ENCODE data around the gene GGA3. TPM values are rescaled to one million over a fixed set of nuclear protein-coding genes. Genes with fewer than 3 reads are reported as not detected.
A peak's percentile ranks its signal among the peaks of the same experiment; 100 is the strongest.

The GGA3 gene
- total RNA-seq, 2 donors from 2014 or later = 18.5 to 23.7 TPM

DNA sequence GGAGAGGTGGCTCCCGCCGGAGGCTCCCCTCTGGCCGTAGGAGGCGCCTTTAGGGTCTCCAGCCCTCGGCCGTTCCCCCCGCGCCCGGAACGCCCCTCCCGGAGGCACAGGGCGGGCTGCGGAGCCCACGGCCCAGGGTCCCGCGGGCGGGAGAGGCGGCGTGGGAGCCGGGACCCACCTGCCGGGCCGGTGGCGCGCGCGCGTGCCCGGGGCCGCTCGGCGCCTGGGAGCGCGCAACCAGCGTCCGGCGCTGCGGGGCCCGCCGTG, 9.5 kb upstream of the GGA3 start, which contains the start of gene MIF4GD:
Gene MIF4GD (minus strand): TSS at position 266 of the 267 bp plus-strand sequence. CDS start 1,036 bp downstream, outside the sequence.
- peaks cover 0 to 30% of the 10 kb centered on the region in 2 donors for H3K4me1 ChIP-seq

DNA sequence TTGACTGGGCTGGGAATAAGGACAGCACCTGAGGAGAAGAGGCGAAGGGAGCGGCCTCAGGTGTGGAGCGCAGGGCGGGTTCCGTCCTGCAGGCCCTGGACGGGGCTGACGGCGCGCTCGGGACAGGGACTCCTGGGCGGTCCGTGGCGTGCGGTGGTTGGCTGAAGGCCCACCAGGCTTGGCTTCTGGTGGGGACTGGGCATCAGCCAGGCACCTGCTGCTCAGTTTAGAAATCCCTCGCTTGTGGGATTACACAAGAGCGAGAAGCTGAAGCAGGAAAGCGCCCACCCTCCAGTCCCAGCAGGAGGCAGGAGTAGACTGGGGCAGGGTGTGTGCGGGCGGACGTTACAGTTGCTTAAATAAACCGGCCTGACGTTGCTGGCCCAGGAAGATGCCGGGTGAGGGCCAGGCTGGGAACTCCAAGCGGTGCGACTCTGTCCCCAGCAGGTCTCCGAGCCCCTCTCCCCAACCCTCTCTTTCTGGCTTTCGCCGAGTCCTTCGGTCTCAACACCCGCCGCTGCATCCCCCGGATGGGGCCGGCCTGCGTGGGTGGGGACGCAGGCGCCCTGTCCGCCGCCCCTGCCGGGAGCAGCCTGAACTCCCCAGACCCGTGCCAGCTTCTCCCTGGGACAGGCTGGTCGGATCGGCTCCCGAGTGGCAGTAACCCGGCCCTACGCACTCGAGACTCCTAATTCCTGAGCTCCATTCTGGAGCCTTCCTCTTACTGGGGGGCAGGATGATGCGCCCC, 9.0 kb upstream of the GGA3 start:
- DNase-seq (ENCODE audit: low spot score) = no peak
- Histone ChIP-seq H3K27me3 (no peaks in the 10 kb centered on the region), H3K4me1 (peaks cover 0 to 30% of the 10 kb centered on the region in 2 donors), H3K4me3 (peak overlapping the region; percentile 89 to 98), H3K36me3 (peaks cover 21% of the 10 kb centered on the region), H3K27ac (peak overlapping the region; percentile 93 to 99), H3K9me3 (no peaks in the 10 kb centered on the region)
- TF ChIP-seq, protein P1, sequence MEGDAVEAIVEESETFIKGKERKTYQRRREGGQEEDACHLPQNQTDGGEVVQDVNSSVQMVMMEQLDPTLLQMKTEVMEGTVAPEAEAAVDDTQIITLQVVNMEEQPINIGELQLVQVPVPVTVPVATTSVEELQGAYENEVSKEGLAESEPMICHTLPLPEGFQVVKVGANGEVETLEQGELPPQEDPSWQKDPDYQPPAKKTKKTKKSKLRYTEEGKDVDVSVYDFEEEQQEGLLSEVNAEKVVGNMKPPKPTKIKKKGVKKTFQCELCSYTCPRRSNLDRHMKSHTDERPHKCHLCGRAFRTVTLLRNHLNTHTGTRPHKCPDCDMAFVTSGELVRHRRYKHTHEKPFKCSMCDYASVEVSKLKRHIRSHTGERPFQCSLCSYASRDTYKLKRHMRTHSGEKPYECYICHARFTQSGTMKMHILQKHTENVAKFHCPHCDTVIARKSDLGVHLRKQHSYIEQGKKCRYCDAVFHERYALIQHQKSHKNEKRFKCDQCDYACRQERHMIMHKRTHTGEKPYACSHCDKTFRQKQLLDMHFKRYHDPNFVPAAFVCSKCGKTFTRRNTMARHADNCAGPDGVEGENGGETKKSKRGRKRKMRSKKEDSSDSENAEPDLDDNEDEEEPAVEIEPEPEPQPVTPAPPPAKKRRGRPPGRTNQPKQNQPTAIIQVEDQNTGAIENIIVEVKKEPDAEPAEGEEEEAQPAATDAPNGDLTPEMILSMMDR (IDR thresholded peaks at IDR 0.05) = peak in 1 of 2 donors; percentile 58

More for the DNA sequence above, 9.5 kb upstream of the GGA3 start, which contains the start of gene MIF4GD:
- TF ChIP-seq, protein P1 (IDR thresholded peaks at IDR 0.05) = no peak
- Histone ChIP-seq H3K36me3 (peaks cover 15% of the 10 kb centered on the region), H3K9me3 (no peaks in the 10 kb centered on the region), H3K4me3 (peak within 1 kb of the TSS; percentile 89 to 98), H3K27ac (peak within 1 kb of the TSS; percentile 93 to 99), H3K27me3 (no peaks in the 10 kb centered on the region)
- no peak for DNase-seq (ENCODE audit: low spot score)

DNA sequence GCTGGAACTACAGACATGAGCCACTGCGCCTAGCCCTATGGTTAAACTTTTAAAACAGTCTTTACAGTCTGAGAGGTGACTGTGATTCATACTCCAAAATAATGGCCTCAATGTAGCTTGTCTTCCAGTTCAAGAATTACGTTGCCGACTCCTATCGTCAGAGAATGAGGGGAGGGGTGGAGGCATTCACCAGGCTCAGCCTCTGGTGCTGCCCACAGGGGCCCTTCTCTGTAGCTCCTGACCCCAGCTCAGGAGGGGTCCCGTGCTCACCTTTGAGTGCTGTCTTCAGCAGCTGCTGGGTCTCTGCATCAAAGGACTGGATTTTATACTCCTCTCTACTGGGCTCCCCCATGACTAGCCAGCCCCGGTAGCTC, 8.4 kb upstream of the GGA3 start:
- TF ChIP-seq, protein P1 (IDR thresholded peaks at IDR 0.05) = no peak
- Histone ChIP-seq H3K4me3 (peak overlapping the region; percentile 89 to 98), H3K27ac (peak overlapping the region; percentile 93 to 99), H3K36me3 (peaks cover 26% of the 10 kb centered on the region), H3K4me1 (peaks cover 0 to 30% of the 10 kb centered on the region in 2 donors), H3K27me3 (no peaks in the 10 kb centered on the region), H3K9me3 (no peaks in the 10 kb centered on the region)
- DNase-seq (ENCODE audit: low spot score) = no peak

DNA sequence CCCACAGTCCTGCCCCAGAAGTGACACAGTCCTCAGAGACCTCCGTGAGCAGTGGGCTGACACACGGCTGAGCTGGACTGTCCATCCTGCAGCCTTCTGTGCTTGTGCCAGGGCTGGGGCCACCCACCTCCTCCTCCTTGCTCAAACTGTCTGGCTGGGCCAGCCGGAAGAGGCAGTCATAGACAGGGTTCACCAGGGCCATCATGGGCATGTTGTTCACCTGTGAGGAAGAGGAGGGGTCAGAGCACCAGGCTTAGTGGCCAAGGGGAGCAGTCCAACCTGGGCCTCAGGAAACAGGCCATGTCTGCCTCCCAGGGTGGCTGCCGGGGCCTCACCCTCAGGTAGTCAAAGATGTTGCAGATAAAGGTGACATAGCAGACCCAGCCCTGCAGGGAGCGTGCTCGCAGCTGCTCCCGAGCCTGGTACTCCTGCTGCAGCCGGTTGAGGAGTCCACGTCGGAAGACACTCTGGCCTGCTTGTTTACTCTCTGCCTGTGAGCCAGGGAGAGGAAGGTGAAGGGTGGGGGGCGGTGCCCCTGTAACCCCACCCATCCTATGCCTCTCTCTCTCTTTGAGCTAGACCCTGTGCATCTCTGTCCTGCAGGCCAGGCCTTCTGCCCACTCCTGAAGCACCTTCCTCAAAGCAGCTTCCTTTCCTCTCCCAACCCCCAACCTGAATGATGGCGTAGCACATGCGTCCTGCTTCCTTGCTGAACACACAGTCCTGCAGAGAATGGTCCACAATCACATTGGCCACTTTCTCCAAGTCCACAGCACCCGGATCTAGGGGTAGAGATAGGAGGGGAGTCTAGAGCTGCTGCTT, 6.2 kb upstream of the GGA3 start:
- no peak for DNase-seq (ENCODE audit: low spot score)
- Histone ChIP-seq H3K4me1 (peaks cover 0 to 30% of the 10 kb centered on the region in 2 donors), H3K27me3 (no peaks in the 10 kb centered on the region), H3K4me3 (no peak overlapping the region), H3K27ac (no peak overlapping the region), H3K36me3 (peaks cover 45% of the 10 kb centered on the region), H3K9me3 (no peaks in the 10 kb centered on the region)
- TF ChIP-seq, protein P1 (IDR thresholded peaks at IDR 0.05) = no peak

DNA sequence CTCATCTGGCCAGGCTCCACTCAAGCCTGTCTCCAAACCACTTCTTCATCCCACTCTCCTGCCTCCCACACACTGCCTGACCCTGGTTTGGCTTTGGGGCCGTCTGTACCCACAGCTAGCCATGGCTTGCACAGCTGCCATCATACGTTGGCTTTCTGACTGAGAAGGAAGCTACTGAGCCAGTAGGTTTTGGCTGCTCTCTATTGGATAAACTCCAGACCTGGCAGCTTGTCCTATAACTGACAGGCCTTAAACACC, 5.7 kb upstream of the GGA3 start:
- Histone ChIP-seq H3K4me3 (no peak overlapping the region), H3K9me3 (no peaks in the 10 kb centered on the region), H3K27me3 (no peaks in the 10 kb centered on the region), H3K4me1 (peaks cover 0 to 30% of the 10 kb centered on the region in 2 donors), H3K27ac (no peak overlapping the region), H3K36me3 (peaks cover 45% of the 10 kb centered on the region)
- TF ChIP-seq, protein P1 (IDR thresholded peaks at IDR 0.05) = no peak
- DNase-seq (ENCODE audit: low spot score) = no peak
